Panc1 (cell line): Measurements from ENCODE around the gene FTCDNL1. TPM values are rescaled to one million over a fixed set of nuclear protein-coding genes. Genes with fewer than 3 reads are reported as not detected.

Source experiments
- ATAC-seq: fragments of 200-7000 bp; cut with Tn5 transposase; 2 replicates; pipeline ENCODE4 v1.9.1; 2020; ENCODE audit warnings: mild to moderate bottlenecking, moderate library complexity
- BruUV-seq: library from RNA; stranded (reverse); fragments of 400-500 nt; replicated peaks from 2 replicates; lab custom pipeline; 2021; lab: Mats Ljungman, UMichigan
- CTCF ChIA-PET: fragments of 300-600 bp; sonication (Branson Sonifier 250); formaldehyde crosslinking; loops from one replicate; lab custom pipeline; 2022; ENCODE audit warnings: antibody characterized with exemption; lab: Charles Lee
- POLR2A ChIA-PET: fragments of 300-600 bp; sonication (Branson Sonifier 250); formaldehyde crosslinking; loops from one replicate; lab custom pipeline; 2022; ENCODE audit warnings: antibody characterized with exemption; lab: Charles Lee
- DNase-seq: peaks from one replicate; pipeline ENCODE4 v3.0.0-alpha.2; 2010; ENCODE audit warnings: low read depth, low spot score
- H3K27ac ChIP-seq: 2 replicates; pipeline ENCODE4 v1.5.1; 2011; ENCODE audit warnings: mild to moderate bottlenecking, low read length, inconsistent platforms
- H3K27me3 ChIP-seq: fragments of 200-500 bp; sonication (Bioruptor generic); 2 replicates; pipeline ENCODE4 v1.6.0; 2014; ENCODE audit warnings: low read length, inconsistent platforms; ENCODE audit not compliant: control insufficient read depth, insufficient read depth
- H3K36me3 ChIP-seq: fragments of 200-500 bp; sonication (Bioruptor generic); 2 replicates; pipeline ENCODE4 v1.5.1; 2014; ENCODE audit warnings: inconsistent platforms, mild to moderate bottlenecking, low read length, moderate library complexity; ENCODE audit not compliant: control insufficient read depth, insufficient read depth
- H3K4me1 ChIP-seq: 2 replicates; pipeline ENCODE4 v1.5.1; 2011; ENCODE audit warnings: inconsistent platforms, mild to moderate bottlenecking, low read length, moderate library complexity; ENCODE audit not compliant: control insufficient read depth, insufficient read depth
- H3K4me3 ChIP-seq, 2 experiments: 2 replicates each; pipeline ENCODE4 v1.5.1; 2011 to 2012; ENCODE audit warnings: low read depth in 2 of 2, low read length in 2 of 2, mild to moderate bottlenecking in 2 of 2, inconsistent platforms in 1 of 2, moderate library complexity in 1 of 2
- H3K9me3 ChIP-seq: fragments of 200-500 bp; sonication (Bioruptor generic); 2 replicates; pipeline ENCODE4 v1.5.1; 2014; ENCODE audit warnings: low read depth, mild to moderate bottlenecking, inconsistent platforms, low read length, moderate library complexity; ENCODE audit not compliant: control insufficient read depth, insufficient read depth
- CTCF ChIP-seq: fragments of 450-650 bp; IDR thresholded peaks from 2 replicates; pipeline ENCODE4 v1.5.1; 2017; ENCODE audit warnings: mild to moderate bottlenecking
- POLR2AphosphoS5 ChIP-seq: IDR thresholded peaks from 2 replicates; pipeline ENCODE4 v1.6.1; 2012; ENCODE audit warnings: mild to moderate bottlenecking, low read depth, low read length, moderate library complexity
- REST ChIP-seq, 2 experiments: IDR thresholded peaks; 2 replicates each; pipeline ENCODE4 v1.6.1; 2011 to 2012; ENCODE audit warnings: low read depth in 2 of 2, control low read depth in 1 of 2, low read length in 1 of 2, mild to moderate bottlenecking in 1 of 2, moderate library complexity in 1 of 2; ENCODE audit not compliant: insufficient read depth in 1 of 2
- SIN3A ChIP-seq: IDR thresholded peaks from 2 replicates; pipeline ENCODE4 v1.6.1; 2012; ENCODE audit warnings: low read depth, mild to moderate bottlenecking, low read length, moderate library complexity, borderline replicate concordance; ENCODE audit not compliant: insufficient read depth
- TCF7L2 ChIP-seq: IDR thresholded peaks from 2 replicates; pipeline ENCODE4 v1.6.1; 2011; ENCODE audit warnings: mild to moderate bottlenecking, low read depth, low read length, inconsistent platforms
- in situ Hi-C: cut with HindIII; loops from 2 replicates; pipeline ENCODE4 v1.10.0; 2016; ENCODE audit warnings: low sequenced_read_pairs, low pct_unique_long_range_greater_than_20kb
- intact Hi-C: fragments of 100-400 bp; cut with micrococcal nuclease; formaldehyde crosslinking; loops from one replicate; pipeline ENCODE4 v1.10.0; 2022; ENCODE audit not compliant: unreplicated experiment
- total RNA-seq: library from RNA; stranded (reverse); gene quantifications from one replicate; pipeline ENCODE4 v1.2.1, GENCODE V29; 2021; ENCODE audit not compliant: unreplicated experiment

FTCDNL1 gene
- total RNA-seq, 1 experiment from 2014 or later, result 2.8 TPM

GRCh38 chr2:199744724-199745123 is 106.3 kb downstream of the FTCDNL1 start:
- no TSS peak for BruUV-seq
- H3K4me1 ChIP-seq, result no peaks in the 10 kb centered on the region
- no peak for TF ChIP-seq REST (IDR thresholded peaks at IDR 0.05; ENCODE audit: insufficient read depth in 1 of 2, low read depth in 2 of 2, low read length in 1 of 2)
- TF ChIP-seq SIN3A, result no peak
- no peak for TF ChIP-seq CTCF
- TF ChIP-seq POLR2AphosphoS5, result no peak
- no peak for TF ChIP-seq TCF7L2
- no peak overlapping the region for H3K4me3 ChIP-seq
- H3K36me3 ChIP-seq, result no peaks in the 10 kb centered on the region
- H3K27me3 ChIP-seq, result no peaks in the 10 kb centered on the region; the same call in 1 of the 2 replicates
- in situ Hi-C loops, result no loop called here
- no peak overlapping the region for H3K27ac ChIP-seq
- CTCF ChIA-PET, result no interaction called here
- POLR2A ChIA-PET, result no interaction called here
- H3K9me3 ChIP-seq, result no peaks in the 10 kb centered on the region
- ATAC-seq (no peak), DNase-seq (no peak)
- intact Hi-C loops, result loop anchor here (5.0 kb wide), 2 partner anchors 42 to 257 kb away; no protein-coding TSS in a partner anchor

- ChIA-PET POLR2A (no interaction called here), CTCF (no interaction called here)
- no peak overlapping the region for H3K27ac ChIP-seq
- intact Hi-C loops, result loop anchor here (5.0 kb wide), 2 partner anchors 42 to 257 kb away; no protein-coding TSS in a partner anchor
- H3K27me3 ChIP-seq, result peaks cover 3% of the 10 kb centered on the region; the same call in 1 of the 2 replicates
- in situ Hi-C loops, result no loop called here
- H3K4me3 ChIP-seq, result no peak overlapping the region
- no peaks in the 10 kb centered on the region for H3K9me3 ChIP-seq
- TF ChIP-seq CTCF, result no peak
- TF ChIP-seq SIN3A, result no peak
- no peak for TF ChIP-seq POLR2AphosphoS5
- no peak for TF ChIP-seq REST (IDR thresholded peaks at IDR 0.05; ENCODE audit: insufficient read depth in 1 of 2, low read depth in 2 of 2, low read length in 1 of 2)
- TF ChIP-seq TCF7L2, result no peak
- H3K4me1 ChIP-seq, result no peaks in the 10 kb centered on the region
- BruUV-seq, result no TSS peak
- H3K36me3 ChIP-seq, result no peaks in the 10 kb centered on the region
- ATAC-seq (no peak), DNase-seq (no peak)
Measured at GRCh38 chr2:199744260-199744659, 106.7 kb downstream of the FTCDNL1 start.
